Right cardiac atrium (tissue), 5 donors: ENCODE measurements around the gene CMIP. TPM values are rescaled to one million over a fixed set of nuclear protein-coding genes. Genes with fewer than 3 reads are reported as not detected.

Experiments
- ATAC-seq, 2 donors: fragments of 200-7000 bp; cut with Tn5 transposase; one replicate each; pipeline versions ENCODE4 v1.8.0 to v1.9.1; 2020; ENCODE audit warnings: moderate library complexity in 2 of 2, mild to moderate bottlenecking in 1 of 2
- DNase-seq, 3 donors: peaks; one replicate each; pipeline ENCODE4 v3.0.0-alpha.2; 2020
- H3K27ac ChIP-seq: one replicate; pipeline ENCODE4 v1.5.1; 2013; ENCODE audit warnings: mild to moderate bottlenecking, low read length, control low read depth, moderate library complexity
- H3K27me3 ChIP-seq: one replicate; pipeline ENCODE4 v1.6.1; 2013; ENCODE audit not compliant: control insufficient read depth, insufficient read depth
- H3K4me1 ChIP-seq: one replicate; pipeline ENCODE4 v1.6.1; 2013; ENCODE audit warnings: low read length; ENCODE audit not compliant: control insufficient read depth, insufficient read depth
- H3K4me3 ChIP-seq: one replicate; pipeline ENCODE4 v1.5.1; 2013; ENCODE audit warnings: low read length, control low read depth
- H3K9me3 ChIP-seq: one replicate; pipeline ENCODE4 v1.6.1; 2013; ENCODE audit warnings: low read length; ENCODE audit not compliant: control insufficient read depth
- WGBS: extraction: QIAGEN DNeasy Blood & Tissue Kit; methylation state at CpG from one replicate; pipeline ENCODE4 v1.1.7; 2013; 5-methylcytosine and 5-hydroxymethylcytosine counted together
- intact Hi-C, 4 donors: fragments of 100-400 bp; cut with DNase I; formaldehyde crosslinking; loops; one replicate each; pipeline versions ENCODE4 v1.11.0 to v1.14.0; 2022 to 2023
- polyA plus RNA-seq: library from polyadenylated mRNA; stranded (reverse); fragments of 200-250 nt; gene quantifications from one replicate; pipeline ENCODE4 v1.2.3, GENCODE V29; 2013
- total RNA-seq, 4 donors: library from RNA; stranded (reverse); fragmentation: NEBNext Ultra II Directional; extraction: Animal tissue kit (Norgen Biotek cat#: 25700); gene quantifications; one replicate each; pipeline ENCODE4 v1.2.1, GENCODE V29; 2021
- donor health status: healthy with polysubstance abuse.
- donor health status: DM: no; HTN: yes; CAD: no.
- donor health status: DM: no; HTN: no; CAD: no.
- donor health status: DM: no; HTN: yes; CAD: no; lungs with severe emphysema.
- donor health status: DM: yes; HTN: yes; CAD: no.

The CMIP gene
- total and polyA plus RNA-seq, 5 donors: 9.0 to 29.0 (median 19.2) TPM

DNA sequence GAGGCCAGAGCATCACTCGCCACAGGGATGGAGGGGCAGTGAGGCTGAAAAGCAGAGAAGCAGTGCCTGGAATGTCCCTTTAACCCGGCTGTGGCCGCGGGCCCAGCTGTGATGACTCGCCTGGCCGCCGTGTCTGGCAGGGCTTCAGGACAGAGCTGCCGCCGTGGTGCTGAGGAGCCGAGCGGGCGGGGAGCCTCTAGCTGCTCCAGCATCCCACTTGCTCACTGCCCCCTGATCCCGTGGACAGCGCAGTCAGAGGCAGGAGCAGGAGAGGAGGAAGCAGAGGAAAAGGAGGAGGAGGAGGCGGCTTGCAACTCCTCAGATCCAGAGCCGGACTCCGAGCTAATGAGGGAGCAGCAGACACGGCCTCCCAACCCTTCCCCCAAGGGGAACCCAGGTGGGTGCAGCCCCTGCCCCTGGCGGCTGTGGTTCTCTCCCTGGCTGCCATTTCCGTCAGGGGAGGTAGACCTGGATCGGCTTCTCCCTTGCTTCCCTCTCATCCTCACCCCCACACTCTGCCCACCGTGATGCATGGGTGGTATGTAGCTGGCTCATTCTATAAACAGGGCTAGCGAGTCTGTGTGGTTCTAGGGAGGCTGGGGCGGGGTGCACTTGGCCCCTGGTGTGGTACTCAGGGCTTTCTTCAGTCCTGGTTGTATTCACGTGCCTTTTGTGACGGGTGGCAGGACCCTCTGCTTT, 165.7 kb downstream of the CMIP start:
- peak; percentile 90 to 95 (median 94) for DNase-seq
- H3K27ac ChIP-seq: no peak overlapping the region
- no peaks in the 10 kb centered on the region for H3K9me3 ChIP-seq
- no peak overlapping the region for H3K4me3 ChIP-seq
- peak; percentile 77 to 82 for ATAC-seq
- no peaks in the 10 kb centered on the region for H3K27me3 ChIP-seq
- intact Hi-C loops: loop anchor here in 1 of 4 donors (5.0 kb wide), 1 partner anchor 208 kb away; no protein-coding TSS in a partner anchor
- H3K4me1 ChIP-seq: peaks cover 23% of the 10 kb centered on the region
- 44% methylated on average over 26 of the region's 26 CpGs for WGBS

DNA sequence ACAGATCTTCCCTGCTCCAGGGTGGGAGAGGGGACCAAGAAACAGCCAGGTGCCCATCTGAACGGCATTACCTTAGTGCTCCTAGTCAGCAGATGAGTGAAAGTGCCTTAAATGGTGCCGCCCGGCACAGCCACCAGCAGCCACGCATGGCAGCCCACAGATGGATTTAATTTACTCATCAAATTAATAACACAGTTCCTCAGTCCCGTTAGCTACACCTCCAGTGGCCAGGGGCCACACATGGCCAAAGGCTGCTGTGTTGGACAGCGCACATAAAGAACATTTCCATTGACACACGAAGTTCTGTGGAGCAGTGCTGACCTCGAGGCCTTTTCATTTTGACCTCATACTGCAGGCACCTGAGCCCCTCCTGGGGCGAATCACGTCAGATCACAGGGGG, 166.3 kb downstream of the CMIP start:
- DNase-seq (no peak), ATAC-seq (no peak)
- WGBS: 89% methylated on average over 10 of the region's 10 CpGs
- Histone ChIP-seq H3K27ac (no peak overlapping the region), H3K4me3 (no peak overlapping the region), H3K27me3 (no peaks in the 10 kb centered on the region), H3K9me3 (no peaks in the 10 kb centered on the region), H3K4me1 (peaks cover 23% of the 10 kb centered on the region)
- intact Hi-C loops: loop anchor here in 1 of 4 donors (5.0 kb wide), 1 partner anchor 209 kb away; no protein-coding TSS in a partner anchor

DNA sequence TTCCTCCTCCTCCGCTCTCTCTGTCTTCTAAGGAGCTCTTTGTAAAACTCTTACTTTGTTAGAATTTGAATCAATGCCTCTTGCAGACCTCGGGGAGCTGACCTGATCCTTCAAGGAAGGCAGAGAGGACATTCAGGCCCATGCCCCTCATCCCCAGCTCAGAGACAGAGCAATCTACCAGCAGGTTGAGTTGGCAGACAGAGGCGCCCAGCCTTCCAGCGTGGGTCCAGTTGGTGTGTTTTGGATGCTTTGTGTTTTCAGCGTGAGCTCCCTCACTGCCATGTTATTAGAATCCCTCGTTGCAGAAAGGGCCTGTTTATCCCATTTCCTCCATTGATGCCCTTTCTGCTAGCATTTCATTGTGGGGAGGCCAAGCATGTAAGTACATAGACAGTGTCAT, 167.1 kb downstream of the CMIP start:
- Histone ChIP-seq H3K27ac (peak overlapping the region; percentile 1), H3K9me3 (no peaks in the 10 kb centered on the region), H3K4me3 (no peak overlapping the region), H3K4me1 (peaks cover 23% of the 10 kb centered on the region), H3K27me3 (no peaks in the 10 kb centered on the region)
- intact Hi-C loops: loop anchor here in 1 of 4 donors (5.0 kb wide), 1 partner anchor 209 kb away; no protein-coding TSS in a partner anchor
- DNase-seq: no peak
- WGBS: 73% methylated on average over 6 of the region's 6 CpGs
- ATAC-seq: no peak

DNA sequence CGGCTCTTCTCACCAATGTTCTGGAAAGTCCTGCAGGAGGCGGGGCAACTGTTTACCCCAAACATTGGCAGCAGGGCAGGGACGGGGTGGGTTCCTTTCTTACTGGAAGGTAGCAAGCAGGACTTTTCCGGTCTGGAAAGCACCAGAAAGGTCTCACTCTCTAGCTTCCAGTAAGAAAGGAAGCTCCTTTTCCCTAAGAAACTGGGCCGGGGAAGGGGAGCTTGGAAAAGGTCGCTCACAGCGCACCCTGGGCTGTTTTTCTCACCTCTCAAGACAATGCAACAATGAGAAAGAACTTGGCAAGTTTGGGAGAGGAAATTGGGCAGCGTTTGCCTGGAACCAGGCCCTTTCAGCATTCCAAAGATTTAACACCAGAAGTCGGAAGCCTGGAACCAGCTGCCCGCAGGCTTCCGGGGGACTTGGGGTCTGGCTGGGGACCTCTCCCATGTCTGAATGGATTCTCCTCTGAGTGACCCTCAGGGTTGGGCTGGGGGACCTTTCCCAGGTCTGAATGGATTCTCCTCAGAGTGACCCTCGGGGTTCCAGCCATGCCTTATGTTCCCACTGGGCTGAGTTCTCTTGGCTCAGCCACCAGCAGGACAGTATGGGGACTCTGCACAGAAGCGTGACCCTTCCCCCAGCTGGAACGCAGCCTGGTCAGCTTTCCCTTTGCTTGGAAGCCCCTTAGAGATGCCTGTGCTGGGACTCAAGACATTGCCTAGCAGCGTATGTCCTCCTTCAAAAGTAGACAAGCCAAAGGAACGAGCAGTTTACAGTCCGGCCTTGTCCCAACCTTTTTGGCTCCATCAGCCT, 167.9 kb downstream of the CMIP start:
- Histone ChIP-seq H3K4me3 (no peak overlapping the region), H3K27me3 (no peaks in the 10 kb centered on the region), H3K9me3 (no peaks in the 10 kb centered on the region), H3K27ac (peak overlapping the region; percentile 65), H3K4me1 (peaks cover 23% of the 10 kb centered on the region)
- DNase-seq (peak; percentile 71 to 87 (median 81)), ATAC-seq (peak; percentile 44 to 81)
- WGBS: 35% methylated on average over 17 of the region's 17 CpGs
- intact Hi-C loops: loop anchor here in 1 of 4 donors (5.0 kb wide), 1 partner anchor 210 kb away; no protein-coding TSS in a partner anchor

DNA sequence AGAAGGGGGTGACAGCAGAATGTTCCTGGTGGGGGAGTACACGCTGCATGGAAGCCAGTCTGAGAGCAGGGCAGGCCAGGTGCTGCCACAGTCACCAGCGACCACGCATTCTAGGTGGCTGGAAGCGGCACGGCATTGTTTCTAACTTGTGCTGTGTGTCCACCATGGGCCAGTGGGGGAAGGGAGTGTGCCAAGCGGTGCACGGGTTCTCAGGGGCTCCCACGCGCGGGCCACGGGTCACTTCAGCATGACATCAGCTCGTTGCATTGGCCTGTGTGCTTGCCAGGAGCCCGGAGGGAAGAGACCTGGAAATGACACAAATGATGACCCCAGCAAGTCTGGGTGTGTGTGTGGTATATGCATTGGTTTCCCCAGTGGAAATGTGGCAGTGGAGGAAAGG, 169.6 kb downstream of the CMIP start:
- DNase-seq (no peak), ATAC-seq (no peak)
- 86% methylated on average over 13 of the region's 13 CpGs for WGBS
- no peaks in the 10 kb centered on the region for H3K27me3 ChIP-seq
- intact Hi-C loops: loop anchor here in 1 of 4 donors (5.0 kb wide), 1 partner anchor 212 kb away; no protein-coding TSS in a partner anchor
- H3K9me3 ChIP-seq: no peaks in the 10 kb centered on the region
- H3K4me3 ChIP-seq: no peak overlapping the region
- no peak overlapping the region for H3K27ac ChIP-seq
- peaks cover 22% of the 10 kb centered on the region for H3K4me1 ChIP-seq

DNA sequence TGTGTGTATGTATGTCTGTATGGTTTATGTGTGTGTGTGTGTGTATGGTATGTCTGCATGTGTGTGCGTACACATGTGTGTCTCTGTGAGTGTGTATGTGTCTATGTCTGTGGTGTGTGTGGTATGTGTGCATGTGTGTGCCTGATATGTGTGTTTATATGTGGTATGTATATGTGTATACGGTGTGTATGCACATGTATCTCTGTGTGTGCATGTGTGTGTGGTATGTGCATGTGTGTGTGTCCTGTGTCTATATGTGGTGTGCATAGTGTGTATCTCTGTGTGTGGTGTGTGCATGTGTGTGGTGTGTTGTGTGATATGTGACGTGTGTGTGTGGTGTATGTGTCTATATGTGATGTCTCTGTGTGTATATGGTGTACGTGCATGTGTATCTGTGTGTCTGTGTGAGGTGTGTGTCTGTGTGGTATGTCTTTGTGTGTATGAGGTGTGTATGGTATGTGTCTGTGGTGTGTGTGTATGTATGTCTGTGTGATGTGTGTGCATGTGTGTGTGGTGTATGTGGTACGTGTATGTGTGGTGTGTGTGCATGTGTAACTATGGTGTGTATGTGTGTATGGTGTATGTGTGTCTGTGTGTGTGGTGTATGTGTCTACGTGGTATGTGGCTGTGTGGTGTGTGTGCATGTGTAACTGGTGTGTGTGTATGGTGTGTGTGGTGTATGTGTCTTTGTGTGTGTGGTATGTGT, 170.2 kb downstream of the CMIP start:
- Histone ChIP-seq H3K4me3 (no peak overlapping the region), H3K9me3 (no peaks in the 10 kb centered on the region), H3K27ac (no peak overlapping the region), H3K27me3 (no peaks in the 10 kb centered on the region), H3K4me1 (peaks cover 16% of the 10 kb centered on the region)
- intact Hi-C loops: loop anchor here in 1 of 4 donors (5.0 kb wide), 1 partner anchor 213 kb away; no protein-coding TSS in a partner anchor
- ATAC-seq (no peak), DNase-seq (no peak)
- WGBS: 95% methylated on average over 6 of the region's 6 CpGs

DNA sequence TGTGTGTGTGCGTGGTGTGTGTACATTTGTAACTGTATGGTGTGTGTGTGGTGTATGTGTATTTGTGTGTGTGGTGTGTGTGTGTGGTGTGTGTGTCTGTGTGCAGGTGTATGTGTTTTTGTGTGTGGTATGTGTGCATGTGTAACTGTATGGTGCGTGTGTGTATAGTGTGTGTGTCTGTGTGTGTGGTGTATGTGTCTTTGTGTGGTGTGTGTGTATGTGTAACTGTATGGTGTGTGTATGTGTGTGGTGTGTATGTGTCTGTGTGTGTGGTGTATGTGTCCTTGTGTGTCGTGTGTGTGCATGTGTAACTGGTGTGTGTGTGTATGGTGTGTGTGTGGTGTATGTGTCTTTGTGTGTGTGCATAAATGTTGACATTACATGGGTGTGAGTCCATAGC, 170.8 kb downstream of the CMIP start:
- DNase-seq: no peak
- peaks cover 15% of the 10 kb centered on the region for H3K4me1 ChIP-seq
- H3K9me3 ChIP-seq: no peaks in the 10 kb centered on the region
- no peak overlapping the region for H3K4me3 ChIP-seq
- no peak overlapping the region for H3K27ac ChIP-seq
- intact Hi-C loops: no loop called here
- no peaks in the 10 kb centered on the region for H3K27me3 ChIP-seq
- ATAC-seq: no peak
- WGBS: 97% methylated on average over 3 of the region's 3 CpGs

DNA sequence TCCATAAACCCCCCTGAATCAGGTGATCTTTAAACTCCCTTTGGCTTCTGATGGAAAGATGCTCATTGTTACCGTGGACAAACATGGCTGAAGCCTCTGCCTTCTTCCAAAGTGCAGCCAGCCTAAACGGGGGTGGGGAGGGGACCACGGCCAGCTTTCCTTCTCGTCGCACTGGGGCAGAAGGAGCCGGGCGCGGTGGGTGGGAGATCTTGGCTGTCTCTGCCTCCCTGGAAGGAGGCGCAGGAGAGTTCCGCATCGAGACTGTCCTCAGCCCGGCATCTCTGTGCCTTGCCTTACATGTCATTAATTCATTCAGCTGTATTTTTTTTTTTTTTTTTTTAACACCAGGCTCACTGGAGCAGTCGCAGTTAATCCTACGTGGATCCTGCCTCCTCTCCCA, 171.2 kb downstream of the CMIP start:
- Histone ChIP-seq H3K4me1 (peaks cover 15% of the 10 kb centered on the region), H3K27ac (no peak overlapping the region), H3K9me3 (no peaks in the 10 kb centered on the region)

DNA sequence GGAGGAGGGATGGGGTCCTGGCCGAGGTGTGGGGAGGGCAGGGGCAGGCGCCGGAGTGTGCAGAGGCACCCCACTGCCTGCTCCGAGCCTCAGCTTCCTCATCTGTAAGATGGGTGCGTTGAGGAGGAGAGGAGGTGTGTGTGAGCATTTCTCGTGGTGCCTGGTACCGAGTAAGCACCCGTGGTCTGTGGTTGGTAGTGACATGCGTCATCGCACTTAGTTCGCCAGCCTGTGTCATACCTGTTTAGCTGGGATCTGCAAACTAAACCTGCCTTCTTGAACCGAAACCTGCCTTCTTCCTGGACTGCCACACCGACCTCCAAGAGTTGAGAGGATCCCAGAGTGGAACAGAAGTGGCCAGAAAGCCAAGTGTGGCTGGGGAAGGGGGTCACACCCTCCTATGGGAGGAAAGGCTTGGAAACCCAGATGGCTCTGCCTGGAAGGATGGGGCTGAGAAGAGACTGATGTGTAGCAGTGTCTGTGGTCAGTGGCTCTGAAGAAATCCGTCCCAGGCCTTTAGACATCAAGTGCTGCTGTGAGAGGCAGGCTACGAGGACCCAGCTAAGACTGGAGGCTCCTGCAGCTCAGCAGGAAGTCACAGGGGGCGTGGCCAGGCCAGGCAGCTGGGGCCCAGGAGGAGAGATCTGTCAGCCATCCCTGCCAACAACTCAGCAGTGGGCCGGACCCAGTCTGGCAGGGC, 171.9 kb downstream of the CMIP start:
- H3K4me1 ChIP-seq: peaks cover 15% of the 10 kb centered on the region
- 70% methylated on average over 17 of the region's 17 CpGs for WGBS
- intact Hi-C loops: no loop called here
- H3K9me3 ChIP-seq: no peaks in the 10 kb centered on the region
- DNase-seq (peak; percentile 83 to 91 (median 89)), ATAC-seq (peak; percentile 49 to 67)
- H3K27me3 ChIP-seq: no peaks in the 10 kb centered on the region
- no peak overlapping the region for H3K27ac ChIP-seq
- H3K4me3 ChIP-seq: no peak overlapping the region

More for the DNA sequence above, 171.2 kb downstream of the CMIP start:
- intact Hi-C loops: no loop called here
- ATAC-seq: no peak
- Histone ChIP-seq H3K27me3 (no peaks in the 10 kb centered on the region), H3K4me3 (no peak overlapping the region)
- 91% methylated on average over 14 of the region's 14 CpGs for WGBS
- no peak for DNase-seq

DNA sequence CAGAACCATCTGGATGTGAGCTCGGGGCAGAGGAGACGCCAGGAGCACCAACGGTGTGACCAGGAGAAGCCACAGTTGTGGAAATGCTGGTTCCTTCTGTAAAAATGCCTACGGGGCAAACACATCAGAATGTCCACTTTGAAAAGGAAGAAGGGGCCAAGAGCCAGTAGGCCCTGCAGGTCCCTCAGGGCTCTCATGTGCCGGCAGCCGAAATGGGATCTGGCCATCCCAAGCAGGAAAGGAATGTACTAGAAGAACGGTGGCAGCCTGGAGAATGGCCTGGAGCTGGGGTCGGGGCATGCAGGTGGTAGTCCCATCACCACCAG, 172.4 kb downstream of the CMIP start:
- 45% methylated on average over 8 of the region's 8 CpGs for WGBS
- Histone ChIP-seq H3K27ac (no peak overlapping the region), H3K9me3 (no peaks in the 10 kb centered on the region), H3K4me1 (peaks cover 11% of the 10 kb centered on the region), H3K4me3 (no peak overlapping the region), H3K27me3 (no peaks in the 10 kb centered on the region)
- ATAC-seq: no peak
- DNase-seq: no peak
- intact Hi-C loops: no loop called here
